ENCODE measurements around the gene DLAT. TPM values are rescaled to one million over a fixed set of nuclear protein-coding genes. Genes with fewer than 3 reads are reported as not detected.

Gene DLAT
- total RNA-seq, 1 donor from 2014 or later = 24.9 TPM

DNA sequence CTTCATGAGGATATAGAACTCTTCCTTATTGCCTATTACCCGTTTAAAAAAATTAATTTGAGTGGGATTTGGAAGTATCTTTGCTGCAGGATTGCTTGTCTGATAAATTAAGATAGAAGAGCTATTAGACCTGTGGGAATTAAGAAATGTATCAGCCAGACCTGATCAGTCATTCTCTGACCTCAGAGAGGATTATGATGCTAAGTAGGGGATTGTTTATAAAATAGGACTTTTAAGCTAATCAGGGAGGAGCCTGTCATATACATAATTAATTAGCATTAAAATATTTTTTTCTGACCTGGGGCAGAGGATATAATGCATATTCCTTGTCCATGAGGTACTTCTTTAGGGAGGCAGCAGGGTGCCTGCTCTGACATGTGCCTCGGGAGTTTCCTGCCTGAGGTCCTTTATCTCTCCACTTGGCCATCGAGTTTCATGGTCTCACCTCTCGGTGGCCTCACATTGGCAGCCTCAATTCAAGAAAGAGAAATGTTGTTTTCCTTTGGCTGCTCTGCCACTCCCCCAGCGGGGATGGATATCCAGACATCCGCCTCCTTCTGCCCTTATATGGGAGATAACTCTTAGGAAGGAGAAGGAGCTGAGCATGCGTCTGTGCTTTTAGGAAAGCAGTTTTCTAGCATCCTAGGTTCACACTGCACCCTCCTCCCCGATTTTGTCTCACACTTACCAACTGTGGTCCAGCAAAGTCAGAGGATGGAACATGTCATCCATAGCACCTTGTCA, 47.0 kb upstream of the DLAT start:
- peak overlapping the region; percentile 93 for H3K4me3 Mint-ChIP-seq (ENCODE audit: unreplicated experiment)
- peaks cover 57% of the 10 kb centered on the region for H3K4me1 Mint-ChIP-seq (ENCODE audit: low read depth)
- TF ChIP-seq, protein P1, sequence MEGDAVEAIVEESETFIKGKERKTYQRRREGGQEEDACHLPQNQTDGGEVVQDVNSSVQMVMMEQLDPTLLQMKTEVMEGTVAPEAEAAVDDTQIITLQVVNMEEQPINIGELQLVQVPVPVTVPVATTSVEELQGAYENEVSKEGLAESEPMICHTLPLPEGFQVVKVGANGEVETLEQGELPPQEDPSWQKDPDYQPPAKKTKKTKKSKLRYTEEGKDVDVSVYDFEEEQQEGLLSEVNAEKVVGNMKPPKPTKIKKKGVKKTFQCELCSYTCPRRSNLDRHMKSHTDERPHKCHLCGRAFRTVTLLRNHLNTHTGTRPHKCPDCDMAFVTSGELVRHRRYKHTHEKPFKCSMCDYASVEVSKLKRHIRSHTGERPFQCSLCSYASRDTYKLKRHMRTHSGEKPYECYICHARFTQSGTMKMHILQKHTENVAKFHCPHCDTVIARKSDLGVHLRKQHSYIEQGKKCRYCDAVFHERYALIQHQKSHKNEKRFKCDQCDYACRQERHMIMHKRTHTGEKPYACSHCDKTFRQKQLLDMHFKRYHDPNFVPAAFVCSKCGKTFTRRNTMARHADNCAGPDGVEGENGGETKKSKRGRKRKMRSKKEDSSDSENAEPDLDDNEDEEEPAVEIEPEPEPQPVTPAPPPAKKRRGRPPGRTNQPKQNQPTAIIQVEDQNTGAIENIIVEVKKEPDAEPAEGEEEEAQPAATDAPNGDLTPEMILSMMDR (IDR thresholded peaks at IDR 0.05) = peak; percentile 39

GRCh38 chr11:111980062-111980461, 45.1 kb upstream of the DLAT start:
- Mint-ChIP-seq H3K27ac (ENCODE audit: unreplicated experiment) (no peak overlapping the region), H3K4me1 (ENCODE audit: low read depth) (peaks cover 52% of the 10 kb centered on the region), H3K9me3 (ENCODE audit: low read depth) (no peaks in the 10 kb centered on the region), H3K4me3 (ENCODE audit: unreplicated experiment) (no peak overlapping the region), H3K36me3 (ENCODE audit: low read depth) (peaks cover 2% of the 10 kb centered on the region), H3K27me3 (ENCODE audit: low read depth) (no peaks in the 10 kb centered on the region)
- TF ChIP-seq, protein P1 (IDR thresholded peaks at IDR 0.05) = no peak
- no peak for DNase-seq (ENCODE audit: low spot score)

More for the DNA sequence above, 47.0 kb upstream of the DLAT start:
- H3K36me3 Mint-ChIP-seq (ENCODE audit: low read depth) = peaks cover 2% of the 10 kb centered on the region
- no peak for DNase-seq (ENCODE audit: low spot score)
- H3K27ac Mint-ChIP-seq (ENCODE audit: unreplicated experiment) = peak overlapping the region; percentile 82
- no peaks in the 10 kb centered on the region for H3K27me3 Mint-ChIP-seq (ENCODE audit: low read depth)
- H3K9me3 Mint-ChIP-seq (ENCODE audit: low read depth) = no peaks in the 10 kb centered on the region

GRCh38 chr11:111981270-111981669, 43.9 kb upstream of the DLAT start:
- Mint-ChIP-seq H3K27me3 (ENCODE audit: low read depth) (no peaks in the 10 kb centered on the region), H3K4me1 (ENCODE audit: low read depth) (peaks cover 49% of the 10 kb centered on the region), H3K9me3 (ENCODE audit: low read depth) (no peaks in the 10 kb centered on the region), H3K36me3 (ENCODE audit: low read depth) (peaks cover 9% of the 10 kb centered on the region), H3K27ac (ENCODE audit: unreplicated experiment) (no peak overlapping the region), H3K4me3 (ENCODE audit: unreplicated experiment) (no peak overlapping the region)
- DNase-seq (ENCODE audit: low spot score) = no peak
- TF ChIP-seq, protein P1 (IDR thresholded peaks at IDR 0.05) = no peak

DNA sequence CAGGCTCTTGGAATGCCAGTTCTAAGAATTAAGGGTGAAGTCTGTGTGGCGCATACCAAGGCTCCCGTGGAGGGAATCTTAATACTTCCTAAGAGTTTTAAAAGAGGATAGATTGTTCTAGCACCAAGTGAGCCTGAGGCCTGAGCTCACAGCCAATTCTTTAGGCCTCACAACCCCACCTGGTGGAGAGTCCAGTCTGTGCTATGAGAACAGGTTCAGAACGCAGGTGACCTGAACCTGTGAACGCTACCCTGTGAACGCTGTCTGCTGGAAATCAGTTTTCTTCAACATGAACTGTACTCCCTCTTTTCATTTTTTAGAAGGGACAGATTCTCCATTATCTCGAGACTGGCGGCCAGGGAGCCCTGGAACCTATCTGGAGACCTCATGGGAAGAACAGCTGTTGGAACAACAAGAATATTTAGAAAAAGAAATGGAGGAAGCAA, 43.2 kb upstream of the DLAT start:
- H3K27me3 Mint-ChIP-seq (ENCODE audit: low read depth) = no peaks in the 10 kb centered on the region
- H3K27ac Mint-ChIP-seq (ENCODE audit: unreplicated experiment) = peak overlapping the region; percentile 65
- H3K36me3 Mint-ChIP-seq (ENCODE audit: low read depth) = peaks cover 11% of the 10 kb centered on the region
- H3K4me1 Mint-ChIP-seq (ENCODE audit: low read depth) = peaks cover 43% of the 10 kb centered on the region
- H3K4me3 Mint-ChIP-seq (ENCODE audit: unreplicated experiment) = no peak overlapping the region
- TF ChIP-seq, protein P1 (IDR thresholded peaks at IDR 0.05) = peak; percentile 84
- no peak for DNase-seq (ENCODE audit: low spot score)
- H3K9me3 Mint-ChIP-seq (ENCODE audit: low read depth) = no peaks in the 10 kb centered on the region

GRCh38 chr11:111982541-111983186, 42.5 kb upstream of the DLAT start:
- Mint-ChIP-seq H3K36me3 (ENCODE audit: low read depth) (peaks cover 14% of the 10 kb centered on the region), H3K27me3 (ENCODE audit: low read depth) (no peaks in the 10 kb centered on the region), H3K4me1 (ENCODE audit: low read depth) (peaks cover 40% of the 10 kb centered on the region), H3K4me3 (ENCODE audit: unreplicated experiment) (no peak overlapping the region), H3K27ac (ENCODE audit: unreplicated experiment) (peak overlapping the region; percentile 65), H3K9me3 (ENCODE audit: low read depth) (no peaks in the 10 kb centered on the region)
- DNase-seq (ENCODE audit: low spot score) = no peak
- TF ChIP-seq, protein P1 (IDR thresholded peaks at IDR 0.05) = no peak
